SK-N-MC (cell line): ENCODE results near the gene GCSAM.

Experiments used
- EZH2 ChIP-seq: fragments of 200-600 bp; sonication (generic); IDR thresholded peaks from one replicate; pipeline ENCODE4 v1.6.1; 2017; ENCODE audit warnings: antibody characterized with exemption
- FOXP2 ChIP-seq: optimal IDR thresholded peaks from 2 replicates; pipeline ENCODE3; 2011; ENCODE audit warnings: mild to moderate bottlenecking, moderate library complexity; ENCODE audit not compliant: insufficient read depth; ENCODE audit errors: extremely low read length, control extremely low read depth
- POLR2AphosphoS5 ChIP-seq: IDR thresholded peaks from 2 replicates; pipeline ENCODE4 v1.6.1; 2012; ENCODE audit warnings: mild to moderate bottlenecking, low read depth, low read length, borderline replicate concordance

DNA sequence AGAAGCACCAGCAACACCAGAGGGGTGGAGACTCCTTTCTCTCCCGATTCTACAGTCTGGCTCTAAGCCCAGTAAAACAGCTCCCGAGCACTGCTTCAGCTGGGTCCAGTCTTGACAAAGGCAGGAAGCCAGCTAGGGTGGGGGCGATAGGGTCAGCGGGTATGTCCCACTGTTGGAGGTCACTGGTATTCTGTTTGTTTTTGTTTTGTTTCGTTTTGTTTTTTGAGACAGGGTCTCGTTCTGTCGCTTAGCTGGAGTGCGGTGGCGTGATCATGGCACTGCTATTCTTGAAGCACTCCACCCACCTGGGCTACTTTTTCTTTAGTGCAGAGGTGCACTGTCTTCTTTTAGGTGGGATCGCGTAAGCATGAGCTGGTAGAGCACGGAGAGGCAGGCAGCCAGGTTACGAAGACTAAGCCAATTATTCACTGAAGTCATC lies 16.3 kb downstream of the GCSAM start:
- TF ChIP-seq EZH2 (no peak), POLR2AphosphoS5 (no peak), FOXP2 (no peak)
